K562 (cell line): ENCODE results near the gene SUMF1. TPM values are rescaled to one million over a fixed set of nuclear protein-coding genes. Genes with fewer than 3 reads are reported as not detected.

Source experiments
- ARID2 ChIP-seq: fragments of 450-650 bp; IDR thresholded peaks from 2 replicates; pipeline ENCODE4 v1.6.1; 2017; ENCODE audit warnings: antibody characterized with exemption, mild to moderate bottlenecking
- E2F3 ChIP-seq: fragments of 250-450 bp; sonication (Bioruptor Pico); IDR thresholded peaks from 2 replicates; pipeline ENCODE4 v1.4.0; 2020; ENCODE audit warnings: mild to moderate bottlenecking
- FUS ChIP-seq: fragments of 200-400 bp; formaldehyde crosslinking; optimal IDR thresholded peaks from 2 replicates; pipeline ENCODE3; 2017; ENCODE audit warnings: low read depth, low read length
- GTF2E2 ChIP-seq: fragments of 200-800 bp; sonication (Bioruptor generic); IDR thresholded peaks from 2 replicates; pipeline ENCODE4 v1.6.1; 2016; ENCODE audit warnings: missing genetic modification characterization, missing compliant biosample characterization
- HCFC1 ChIP-seq: IDR thresholded peaks from 2 replicates; pipeline ENCODE4 v1.6.1; 2012; ENCODE audit warnings: low read depth, low read length, improper control_type of control experiment
- HIVEP1 ChIP-seq: fragments of 250-450 bp; sonication (Bioruptor Pico); IDR thresholded peaks from 2 replicates; pipeline ENCODE4 v1.4.0; 2020; ENCODE audit warnings: mild to moderate bottlenecking
- HLTF ChIP-seq: fragments of 450-650 bp; IDR thresholded peaks from 2 replicates; pipeline ENCODE4 v1.6.1; 2016
- NCOA1 ChIP-seq: fragments of 450-650 bp; IDR thresholded peaks from 2 replicates; pipeline ENCODE4 v1.6.1; 2016; ENCODE audit warnings: low read depth
- POLR2B ChIP-seq: fragments of 450-650 bp; IDR thresholded peaks from 2 replicates; pipeline ENCODE4 v1.6.1; 2018; ENCODE audit warnings: low read depth; ENCODE audit not compliant: partially characterized antibody
- POU5F1 ChIP-seq: fragments of 150-350 bp; IDR thresholded peaks from 2 replicates; pipeline ENCODE4 v1.6.1; 2014; ENCODE audit warnings: borderline replicate concordance, low read length, low read depth, mild to moderate bottlenecking; ENCODE audit not compliant: partially characterized antibody
- PREB ChIP-seq: sonication (generic); formaldehyde crosslinking; IDR thresholded peaks from 2 replicates; pipeline ENCODE4 v1.8.1; 2023; ENCODE audit warnings: mild to moderate bottlenecking, missing genetic modification reagents
- RB1 ChIP-seq: fragments of 450-650 bp; IDR thresholded peaks from 2 replicates; pipeline ENCODE4 v1.6.1; 2017; ENCODE audit warnings: low read depth, mild to moderate bottlenecking
- SIRT6 ChIP-seq: IDR thresholded peaks from one replicate; pipeline ENCODE4 v1.6.1; 2012; ENCODE audit warnings: low read depth, mild to moderate bottlenecking, control low read depth, inconsistent platforms, low read length, moderate library complexity
- SMARCE1 ChIP-seq: fragments of 450-650 bp; IDR thresholded peaks from 2 replicates; pipeline ENCODE4 v1.7.1; 2016; ENCODE audit warnings: mild to moderate bottlenecking
- TAF7 ChIP-seq: fragments of 450-650 bp; IDR thresholded peaks from 2 replicates; pipeline ENCODE4 v1.6.1; 2016; ENCODE audit warnings: missing genetic modification characterization, missing compliant biosample characterization
- UBTF ChIP-seq, 2 experiments: IDR thresholded peaks; 2 replicates each; pipeline ENCODE4 v1.6.1; 2012; ENCODE audit warnings: improper control_type of control experiment in 2 of 2, low read depth in 2 of 2, low read length in 2 of 2, borderline replicate concordance in 1 of 2
- YY1 ChIP-seq, 3 experiments: IDR thresholded peaks; 2 replicates each; pipeline ENCODE4 v1.6.1; 2011; ENCODE audit warnings: low read length in 2 of 3, mild to moderate bottlenecking in 2 of 3, moderate library complexity in 2 of 3, borderline replicate concordance in 1 of 3, control low read depth in 1 of 3, low read depth in 1 of 3; ENCODE audit not compliant: insufficient read depth in 3 of 3, insufficient replicate concordance in 2 of 3, control insufficient read depth in 1 of 3, insufficient read length in 1 of 3; ENCODE audit errors: extremely low read depth in 1 of 3
- ZKSCAN8 ChIP-seq: fragments of 200-800 bp; sonication (Bioruptor generic); IDR thresholded peaks from 2 replicates; pipeline ENCODE4 v1.6.1; 2016; ENCODE audit warnings: missing genetic modification characterization, missing compliant biosample characterization
- ZNF133 ChIP-seq: fragments of 250-450 bp; sonication (Bioruptor Pico); IDR thresholded peaks from 2 replicates; pipeline ENCODE4 v1.4.0; 2020; ENCODE audit warnings: mild to moderate bottlenecking
- ZNF239 ChIP-seq: fragments of 250-450 bp; sonication (Bioruptor Pico); IDR thresholded peaks from 2 replicates; pipeline ENCODE4 v1.4.0; 2020; ENCODE audit warnings: mild to moderate bottlenecking
- ZNF431 ChIP-seq: sonication (generic); formaldehyde crosslinking; IDR thresholded peaks from 2 replicates; pipeline ENCODE4 v1.8.0; 2022; ENCODE audit warnings: mild to moderate bottlenecking, missing genetic modification reagents
- ZNF639 ChIP-seq, 2 experiments: fragments of 200-800 bp in 1 of 2; sonication (Bioruptor generic) in 1 of 2; sonication (generic) in 1 of 2; formaldehyde crosslinking in 1 of 2; IDR thresholded peaks in 1 of 2; conservative IDR thresholded peaks in 1 of 2; 2 replicates each; pipeline versions ENCODE4 v1.5.0 to v1.6.1; 2016 to 2020; ENCODE audit warnings: missing compliant biosample characterization in 1 of 2, missing genetic modification characterization in 1 of 2, missing genetic modification reagents in 1 of 2
- ZNF717 ChIP-seq: fragments of 250-450 bp; sonication (Bioruptor Pico); IDR thresholded peaks from 2 replicates; pipeline ENCODE4 v1.5.0; 2021
- polyA plus RNA-seq, 8 experiments: library from polyadenylated mRNA; depleted of rRNA in 4 of 8; stranded (reverse) in 5 of 8; unstranded in 3 of 8; fragments of >200 nt; fragmentation: Nextera tagmentation in 2 of 8; fragmentation: Illumina TruSeq in 1 of 8; extraction: Ambion mirVana in 2 of 8; extraction: Trizol in 1 of 8; gene quantifications; 2 replicates each; pipeline versions ENCODE4 v1.2.1 to v1.2.3, GENCODE V29; 2011 to 2014; ENCODE audit warnings: inconsistent platforms in 1 of 8, missing spikeins in 1 of 8
- total RNA-seq, 7 experiments: library from RNA; depleted of rRNA in 6 of 7; stranded (reverse); fragments of >200 nt in 6 of 7; fragmentation: Illumina TruSeq in 2 of 7; extraction: Trizol in 2 of 7; gene quantifications; 2 replicates each; pipeline versions ENCODE4 v1.2.1 to v1.2.3, GENCODE V29; 2011 to 2021; ENCODE audit warnings: low replicate concordance in 1 of 7

The SUMF1 gene
- total and polyA plus RNA-seq, 9 of the 15 experiments (the other 6 are each of a cell fraction or from before 2014, with no cell fraction given) = 1.3 to 7.4 (median 4.2) TPM

GRCh38 chr3:4466741-4467521 is at the start of gene SUMF1 (continued):
- TF ChIP-seq PREB (CRISPR knock-in tag) (no peak), ZNF133 (CRISPR knock-in tag) (no peak), ARID2 (no peak), ZNF239 (no peak), GTF2E2 (peak; percentile 74), TAF7 (tag) (peak; percentile 91), E2F3 (CRISPR knock-in tag) (no peak; the same call in 1 of the 2 replicates), ZNF431 (CRISPR knock-in tag) (peak; percentile 86), UBTF (IDR thresholded peaks at IDR 0.05; ENCODE audit: borderline replicate concordance in 1 of 2, low read depth in 2 of 2, low read length in 2 of 2) (peak in 1 of 2 experiments; percentile 59; a peak in 1 of 4 replicates), SMARCE1 (no peak), ZNF717 (no peak), FUS (no peak), HLTF (peak; percentile 54; the same call in 1 of the 2 replicates), SIRT6 (no peak), RB1 (peak; percentile 94), ZNF639 (CRISPR knock-in tag; conservative IDR thresholded peaks at IDR 0.05 in 1 of 2, IDR thresholded peaks at IDR 0.05 in 1 of 2) (peak in 1 of 2 experiments; percentile 64; a peak in 2 of 4 replicates), POLR2B (peak; percentile 62), HCFC1 (peak; percentile 85), ZKSCAN8 (CRISPR knock-in tag) (no peak), HIVEP1 (0 out of 2 replicates have a peak, but pooled peaks have one; percentile 12), NCOA1 (no peak), YY1 (IDR thresholded peaks at IDR 0.05; ENCODE audit: borderline replicate concordance in 1 of 3, control insufficient read depth in 1 of 3, extremely low read depth in 1 of 3, insufficient read depth in 3 of 3, insufficient read length in 1 of 3, insufficient replicate concordance in 2 of 3, low read depth in 1 of 3, low read length in 2 of 3) (peak; percentile 99 to 100 (median 99)), POU5F1 (no peak)
